Measurements from ENCODE around the gene RAPH1. TPM values are rescaled to one million over a fixed set of nuclear protein-coding genes. Genes with fewer than 3 reads are reported as not detected.

RAPH1 gene
- total RNA-seq, 1 experiment from 2014 or later, result 126 TPM

GRCh38 chr2:203574824-203575223 is 39.7 kb upstream of the RAPH1 start:
- Mint-ChIP-seq H3K9me3 (ENCODE audit: low read depth, unreplicated experiment) (no peaks in the 10 kb centered on the region), H3K27me3 (ENCODE audit: unreplicated experiment) (no peaks in the 10 kb centered on the region), H3K36me3 (ENCODE audit: insufficient read depth, unreplicated experiment) (peaks cover 9% of the 10 kb centered on the region), H3K4me1 (ENCODE audit: low read depth, unreplicated experiment) (peaks cover 34% of the 10 kb centered on the region), H3K27ac (ENCODE audit: unreplicated experiment) (no peak overlapping the region), H3K4me3 (ENCODE audit: low read depth, unreplicated experiment) (no peak overlapping the region)
- no peak for DNase-seq
- BruUV-seq (replicated peaks), result no TSS peak
- no peak for TF ChIP-seq CTCF (IDR thresholded peaks at IDR 0.05; ENCODE audit: unreplicated experiment)
- intact Hi-C loops (cut with micrococcal nuclease; ENCODE audit: unreplicated experiment), result loop anchor here (5.0 kb wide), 1 partner anchor 93 kb away; no protein-coding TSS in a partner anchor
- CTCF ChIA-PET, result interaction anchor here (0.6 to 1.3 kb wide), 2 partner anchors 37 to 40 kb away, joined by 3 to 4 read pairs; no protein-coding TSS in a partner anchor

GRCh38 chr2:203572316-203572715 is 37.2 kb upstream of the RAPH1 start:
- no peak for TF ChIP-seq CTCF (IDR thresholded peaks at IDR 0.05; ENCODE audit: unreplicated experiment)
- H3K36me3 Mint-ChIP-seq (ENCODE audit: insufficient read depth, unreplicated experiment), result no peaks in the 10 kb centered on the region
- H3K4me1 Mint-ChIP-seq (ENCODE audit: low read depth, unreplicated experiment), result peaks cover 18% of the 10 kb centered on the region
- no peak for DNase-seq
- no TSS peak for BruUV-seq (replicated peaks)
- H3K9me3 Mint-ChIP-seq (ENCODE audit: low read depth, unreplicated experiment), result no peaks in the 10 kb centered on the region
- no peaks in the 10 kb centered on the region for H3K27me3 Mint-ChIP-seq (ENCODE audit: unreplicated experiment)
- intact Hi-C loops (cut with micrococcal nuclease; ENCODE audit: unreplicated experiment), result no loop called here
- H3K4me3 Mint-ChIP-seq (ENCODE audit: low read depth, unreplicated experiment), result no peak overlapping the region
- no peak overlapping the region for H3K27ac Mint-ChIP-seq (ENCODE audit: unreplicated experiment)
- CTCF ChIA-PET, result no interaction called here

GRCh38 chr2:203569677-203570316 is 34.7 kb upstream of the RAPH1 start:
- no TSS peak for BruUV-seq (replicated peaks)
- DNase-seq, result no peak
- CTCF ChIA-PET, result interaction anchor here (0.6 kb wide), 1 partner anchor 57 kb away, joined by 3 read pairs; no protein-coding TSS in a partner anchor
- H3K27ac Mint-ChIP-seq (ENCODE audit: unreplicated experiment), result no peak overlapping the region
- H3K36me3 Mint-ChIP-seq (ENCODE audit: insufficient read depth, unreplicated experiment), result no peaks in the 10 kb centered on the region
- intact Hi-C loops (cut with micrococcal nuclease; ENCODE audit: unreplicated experiment), result no loop called here
- no peaks in the 10 kb centered on the region for H3K9me3 Mint-ChIP-seq (ENCODE audit: low read depth, unreplicated experiment)
- no peaks in the 10 kb centered on the region for H3K27me3 Mint-ChIP-seq (ENCODE audit: unreplicated experiment)
- H3K4me1 Mint-ChIP-seq (ENCODE audit: low read depth, unreplicated experiment), result peaks cover 2% of the 10 kb centered on the region
- H3K4me3 Mint-ChIP-seq (ENCODE audit: low read depth, unreplicated experiment), result no peak overlapping the region
- TF ChIP-seq CTCF (IDR thresholded peaks at IDR 0.05; ENCODE audit: unreplicated experiment), result no peak

GRCh38 chr2:203567691-203568090 is 32.6 kb upstream of the RAPH1 start:
- no peaks in the 10 kb centered on the region for H3K27me3 Mint-ChIP-seq (ENCODE audit: unreplicated experiment)
- H3K36me3 Mint-ChIP-seq (ENCODE audit: insufficient read depth, unreplicated experiment), result no peaks in the 10 kb centered on the region
- H3K4me1 Mint-ChIP-seq (ENCODE audit: low read depth, unreplicated experiment), result no peaks in the 10 kb centered on the region
- intact Hi-C loops (cut with micrococcal nuclease; ENCODE audit: unreplicated experiment), result no loop called here
- CTCF ChIA-PET, result no interaction called here
- no peak overlapping the region for H3K27ac Mint-ChIP-seq (ENCODE audit: unreplicated experiment)
- no peak overlapping the region for H3K4me3 Mint-ChIP-seq (ENCODE audit: low read depth, unreplicated experiment)
- no peak for TF ChIP-seq CTCF (IDR thresholded peaks at IDR 0.05; ENCODE audit: unreplicated experiment)
- DNase-seq, result no peak
- BruUV-seq (replicated peaks), result no TSS peak
- H3K9me3 Mint-ChIP-seq (ENCODE audit: low read depth, unreplicated experiment), result no peaks in the 10 kb centered on the region

All from Calu3 (cell line).